WERI-Rb-1 (cell line): ENCODE measurements around the gene CFTR.

ENCODE experiments used
- DNase-seq: peaks from one replicate; pipeline ENCODE4 v3.0.0-alpha.2; 2020
- H3K27ac ChIP-seq: fragments of 250-450 bp; sonication (Bioruptor Pico); 2 replicates; pipeline ENCODE4 v1.5.1; 2020; ENCODE audit warnings: mild to moderate bottlenecking, moderate library complexity
- H3K27me3 ChIP-seq: fragments of 250-450 bp; sonication (Bioruptor Pico); 2 replicates; pipeline ENCODE4 v1.5.1; 2021; ENCODE audit warnings: mild to moderate bottlenecking, low read depth, moderate library complexity; ENCODE audit not compliant: insufficient read depth, severe bottlenecking
- H3K36me3 ChIP-seq: fragments of 250-450 bp; sonication (Bioruptor Pico); 2 replicates; pipeline ENCODE4 v1.5.1; 2020; ENCODE audit warnings: mild to moderate bottlenecking, moderate library complexity
- H3K4me3 ChIP-seq: 2 replicates; pipeline ENCODE4 v1.5.1; 2011; ENCODE audit warnings: low read depth, mild to moderate bottlenecking, control low read depth, low read length
- H3K9me3 ChIP-seq: fragments of 250-450 bp; sonication (Bioruptor Pico); 2 replicates; pipeline ENCODE4 v1.5.1; 2021; ENCODE audit warnings: mild to moderate bottlenecking, moderate library complexity; ENCODE audit not compliant: severe bottlenecking
- CTCF ChIP-seq: IDR thresholded peaks from 2 replicates; pipeline ENCODE4 v1.5.1; 2011; ENCODE audit warnings: low read depth, mild to moderate bottlenecking, control low read depth, inconsistent platforms, low read length

CFTR gene

GRCh38 chr7:117472335-117472734 lies 7.5 kb upstream of the CFTR start:
- TF ChIP-seq CTCF, result no peak
- H3K27me3 ChIP-seq, result peaks cover 29% of the 10 kb centered on the region
- H3K9me3 ChIP-seq, result no peaks in the 10 kb centered on the region
- no peak for DNase-seq
- no peaks in the 10 kb centered on the region for H3K36me3 ChIP-seq
- no peak overlapping the region for H3K4me3 ChIP-seq
- no peak overlapping the region for H3K27ac ChIP-seq

- no peak overlapping the region for H3K27ac ChIP-seq
- peaks cover 59% of the 10 kb centered on the region for H3K27me3 ChIP-seq
- no peaks in the 10 kb centered on the region for H3K36me3 ChIP-seq
- no peak for DNase-seq
- no peak overlapping the region for H3K4me3 ChIP-seq
- TF ChIP-seq CTCF, result no peak
- H3K9me3 ChIP-seq, result no peaks in the 10 kb centered on the region
Observed at GRCh38 chr7:117476557-117477215, 3.1 kb upstream of the CFTR start.

DNA sequence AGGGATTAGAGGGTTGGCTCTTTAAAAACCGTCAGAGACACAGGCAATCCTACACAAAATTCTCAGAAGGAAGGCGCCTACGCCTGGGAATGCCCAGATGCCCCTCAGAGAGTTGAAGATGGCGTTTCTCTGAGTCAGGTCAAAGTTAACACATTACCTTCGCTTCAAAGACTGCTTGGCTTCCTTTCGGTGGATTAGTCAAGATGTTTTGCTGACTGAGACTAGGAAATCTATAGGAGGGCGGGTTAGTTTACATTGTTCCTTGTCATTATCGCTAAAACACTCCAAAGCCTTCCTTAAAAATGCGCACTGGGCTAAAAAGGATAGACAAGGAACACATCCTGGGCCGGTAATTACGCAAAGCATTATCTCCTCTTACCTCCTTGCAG lies 995 bp upstream of the CFTR start:
- TF ChIP-seq CTCF, result no peak
- H3K4me3 ChIP-seq, result no peak overlapping the region
- H3K27me3 ChIP-seq, result peaks cover 66% of the 10 kb centered on the region
- DNase-seq, result no peak
- H3K36me3 ChIP-seq, result no peaks in the 10 kb centered on the region
- no peak overlapping the region for H3K27ac ChIP-seq
- H3K9me3 ChIP-seq, result no peaks in the 10 kb centered on the region

DNA sequence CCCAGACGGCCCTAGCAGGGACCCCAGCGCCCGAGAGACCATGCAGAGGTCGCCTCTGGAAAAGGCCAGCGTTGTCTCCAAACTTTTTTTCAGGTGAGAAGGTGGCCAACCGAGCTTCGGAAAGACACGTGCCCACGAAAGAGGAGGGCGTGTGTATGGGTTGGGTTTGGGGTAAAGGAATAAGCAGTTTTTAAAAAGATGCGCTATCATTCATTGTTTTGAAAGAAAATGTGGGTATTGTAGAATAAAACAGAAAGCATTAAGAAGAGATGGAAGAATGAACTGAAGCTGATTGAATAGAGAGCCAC lies 184 bp downstream of the CFTR start:
- H3K27ac ChIP-seq, result no peak overlapping the region
- H3K9me3 ChIP-seq, result no peaks in the 10 kb centered on the region
- TF ChIP-seq CTCF, result no peak
- H3K27me3 ChIP-seq, result peaks cover 64% of the 10 kb centered on the region
- no peak overlapping the region for H3K4me3 ChIP-seq
- no peaks in the 10 kb centered on the region for H3K36me3 ChIP-seq
- DNase-seq, result no peak

- H3K27me3 ChIP-seq, result peaks cover 64% of the 10 kb centered on the region
- no peaks in the 10 kb centered on the region for H3K36me3 ChIP-seq
- DNase-seq, result no peak
- no peak for TF ChIP-seq CTCF
- no peaks in the 10 kb centered on the region for H3K9me3 ChIP-seq
- H3K27ac ChIP-seq, result no peak overlapping the region
- no peak overlapping the region for H3K4me3 ChIP-seq
Observed at GRCh38 chr7:117480978-117481377, 1.2 kb downstream of the CFTR start.

DNA sequence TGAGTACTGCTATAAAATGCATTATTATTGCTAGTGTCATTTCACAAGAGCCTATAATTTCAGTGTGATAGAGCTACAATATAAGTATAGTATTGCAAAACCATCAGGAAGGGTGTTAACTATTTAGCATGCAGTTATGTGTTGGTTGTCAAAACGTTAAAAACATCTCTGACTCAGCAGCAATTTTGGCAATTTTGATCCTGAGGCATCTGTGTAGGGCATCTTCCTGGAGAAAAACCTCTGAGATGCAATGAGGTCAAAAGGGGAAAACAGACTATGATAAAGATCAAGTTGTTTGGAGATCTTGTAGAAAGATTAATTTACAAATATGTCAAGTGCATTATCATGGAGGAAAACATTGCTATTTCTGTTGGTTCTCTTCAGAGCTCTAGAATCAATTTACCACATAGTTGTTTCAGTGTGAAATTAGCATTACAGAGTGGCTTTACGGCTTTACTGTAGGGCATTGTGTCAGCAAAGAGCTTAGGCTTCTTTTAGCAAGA lies 5.3 kb downstream of the CFTR start:
- no peak for TF ChIP-seq CTCF
- H3K9me3 ChIP-seq, result no peaks in the 10 kb centered on the region
- DNase-seq, result no peak
- H3K36me3 ChIP-seq, result no peaks in the 10 kb centered on the region
- no peak overlapping the region for H3K27ac ChIP-seq
- H3K27me3 ChIP-seq, result peaks cover 59% of the 10 kb centered on the region
- H3K4me3 ChIP-seq, result no peak overlapping the region
